Activated gamma-delta T cell treated with anti-CD3 and anti-CD28 coated beads, Interleukin-2, amount 50 U/mL, for 16 hours (primary cell): ENCODE results near the gene DBH.

Source experiments
- DNase-seq: peaks from one replicate; pipeline ENCODE4 v3.0.0-alpha.2; 2020; ENCODE audit warnings: low read depth

Gene DBH

DNA sequence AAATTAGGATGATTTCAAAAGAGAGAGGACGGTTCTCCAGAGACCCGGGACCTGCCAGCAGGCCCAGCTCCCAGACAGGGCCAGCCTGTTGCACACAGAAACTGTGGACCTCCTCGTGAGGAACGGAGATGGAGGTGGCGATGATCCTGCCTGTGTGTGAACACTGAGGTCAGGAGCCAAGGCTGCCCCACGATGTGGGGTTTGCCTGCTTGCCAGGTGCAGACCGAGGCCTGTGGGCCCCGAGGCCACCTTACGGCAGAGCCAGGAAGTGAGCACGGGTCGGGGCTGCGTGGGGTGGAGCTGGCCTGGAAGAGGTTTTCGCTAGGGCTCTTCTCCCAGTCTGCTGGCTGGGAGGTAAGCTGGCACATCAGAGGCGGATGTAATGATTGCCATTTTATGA lies 31.3 kb upstream of the DBH start:
- no peak for DNase-seq

GRCh38 chr9:133605446-133605845 lies 30.7 kb upstream of the DBH start:
- DNase-seq = no peak

- DNase-seq = no peak
Measured at GRCh38 chr9:133605856-133606707, 30.1 kb upstream of the DBH start.

- DNase-seq = no peak
Measured at GRCh38 chr9:133606708-133607025, 29.5 kb upstream of the DBH start.

DNA sequence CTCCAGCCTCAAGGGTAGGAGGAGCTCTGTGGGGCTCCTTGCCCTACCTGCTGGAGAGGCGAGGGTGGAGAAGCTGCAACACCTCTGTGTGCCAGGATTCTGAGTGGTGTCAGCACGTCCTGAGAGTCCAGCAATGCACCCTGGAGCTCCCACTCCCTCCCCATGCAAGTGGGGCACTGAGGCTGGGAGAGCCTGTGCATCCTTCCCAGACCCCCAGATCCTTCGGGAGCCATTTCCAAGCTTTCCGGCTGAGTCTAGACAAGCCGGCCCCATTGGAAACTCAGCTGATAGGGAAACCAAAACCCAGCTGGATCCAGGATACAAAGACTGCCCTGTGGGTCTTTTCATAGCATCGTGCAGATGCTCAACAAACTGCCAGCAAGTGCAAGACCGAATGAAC lies 28.8 kb upstream of the DBH start:
- DNase-seq = no peak

DNA sequence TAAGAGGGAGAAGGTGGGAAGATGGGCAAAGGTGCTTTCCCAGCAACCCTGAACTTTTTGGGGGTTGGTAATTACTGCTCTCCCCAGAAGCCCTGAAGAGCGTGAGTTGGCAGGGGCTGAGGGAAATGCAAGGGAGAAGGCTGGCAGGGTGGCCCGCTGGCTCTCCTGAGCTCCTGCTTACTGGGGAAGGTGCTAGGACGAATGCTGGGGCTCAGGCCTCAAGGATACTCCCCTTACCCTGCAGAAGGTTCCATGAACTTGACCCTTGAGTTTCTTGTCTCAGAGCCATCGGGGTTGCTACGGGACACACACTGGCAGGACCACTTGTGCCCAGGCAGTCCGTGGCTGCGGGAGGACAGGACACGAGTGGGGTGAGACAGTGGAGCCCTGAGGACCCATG lies 28.2 kb upstream of the DBH start:
- DNase-seq = no peak

DNA sequence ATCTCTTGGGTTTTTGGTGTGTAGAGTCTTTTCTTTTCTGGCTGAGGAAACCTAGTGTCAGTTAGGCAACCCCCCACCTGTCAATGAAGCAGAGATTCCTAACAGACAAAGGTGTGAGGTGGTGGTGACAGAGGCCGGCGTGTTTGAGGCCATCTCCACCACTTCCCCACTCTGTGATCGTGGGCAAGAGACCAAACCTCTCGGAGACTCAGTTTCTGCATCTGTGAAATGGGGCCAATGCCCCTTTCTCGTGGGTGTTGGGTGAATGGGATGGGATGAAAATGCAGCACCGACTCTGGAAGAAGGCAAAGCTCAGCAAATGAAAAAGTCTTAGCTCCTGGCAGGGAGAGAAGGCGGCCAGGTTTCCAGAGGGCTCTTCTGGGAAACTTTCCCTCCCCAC lies 27.8 kb upstream of the DBH start:
- DNase-seq = no peak

GRCh38 chr9:133608889-133609288 lies 27.3 kb upstream of the DBH start:
- DNase-seq = no peak

DNA sequence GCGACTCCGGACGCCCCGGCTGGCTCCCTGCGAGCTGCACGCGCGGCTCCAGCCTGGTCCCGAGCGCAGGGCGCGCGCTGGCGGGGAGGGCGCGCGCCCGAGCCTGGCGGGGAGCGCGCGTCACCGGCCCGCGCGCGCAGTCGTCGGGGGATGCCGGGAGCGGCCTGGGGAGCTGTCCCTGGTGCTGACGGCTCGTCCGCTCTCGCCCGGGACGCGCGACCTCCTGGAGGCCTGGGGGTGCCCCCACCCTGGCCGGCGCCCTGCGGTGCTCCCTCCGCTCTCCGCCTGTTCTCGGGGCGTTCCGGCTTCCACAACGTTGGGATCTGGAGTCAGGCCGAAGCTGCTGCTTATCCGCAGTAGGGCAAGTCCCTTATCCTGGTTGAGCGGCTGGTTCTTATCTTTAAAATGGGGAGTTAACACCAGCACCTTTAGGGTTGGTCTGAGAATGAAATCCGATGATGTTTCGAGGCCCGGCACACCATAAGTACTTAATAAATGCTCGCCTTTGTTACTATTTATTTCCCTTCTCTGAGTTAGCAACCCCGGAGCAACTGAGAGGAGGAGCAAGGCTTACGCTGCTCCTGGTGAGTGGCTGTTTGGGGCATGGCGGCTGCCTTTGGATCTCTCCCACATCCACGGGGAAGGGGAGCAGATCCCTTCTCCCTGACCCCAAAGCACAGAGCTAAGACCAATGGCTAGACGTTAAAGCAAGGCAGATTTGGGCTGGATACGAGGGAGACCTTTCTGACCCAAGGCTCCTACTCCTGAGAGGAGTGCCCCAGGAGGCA lies 26.7 kb upstream of the DBH start, which contains the start of gene FAM163B:
TSS of gene FAM163B (minus strand) at position 79 of the 788 bp plus-strand sequence. CDS start 29,166 bp downstream, outside the sequence.
- no peak for DNase-seq

- no peak for DNase-seq
Measured at GRCh38 chr9:133610845-133611244, 25.3 kb upstream of the DBH start.

GRCh38 chr9:133612051-133612450 lies 24.1 kb upstream of the DBH start:
- no peak for DNase-seq

DNA sequence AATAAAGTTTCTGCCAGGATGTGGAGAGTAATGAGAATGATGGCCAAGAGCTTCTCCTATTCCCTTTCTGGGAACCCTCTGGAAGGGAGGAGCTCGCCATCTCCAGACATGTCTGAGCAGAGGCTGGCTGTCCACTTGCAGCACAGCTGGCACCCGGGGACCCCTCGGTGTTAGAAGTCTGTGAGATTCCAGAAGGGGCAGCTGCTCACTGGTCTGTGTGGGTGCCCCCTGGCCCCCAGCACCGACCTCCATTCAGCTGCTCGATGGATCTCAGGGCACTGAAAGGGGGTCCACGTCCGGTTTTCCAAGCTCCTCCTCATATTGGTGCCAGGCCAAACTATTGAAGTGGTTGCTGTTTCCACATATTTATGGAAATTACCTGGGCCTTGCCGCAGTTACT lies 23.3 kb upstream of the DBH start:
- DNase-seq = no peak

DNA sequence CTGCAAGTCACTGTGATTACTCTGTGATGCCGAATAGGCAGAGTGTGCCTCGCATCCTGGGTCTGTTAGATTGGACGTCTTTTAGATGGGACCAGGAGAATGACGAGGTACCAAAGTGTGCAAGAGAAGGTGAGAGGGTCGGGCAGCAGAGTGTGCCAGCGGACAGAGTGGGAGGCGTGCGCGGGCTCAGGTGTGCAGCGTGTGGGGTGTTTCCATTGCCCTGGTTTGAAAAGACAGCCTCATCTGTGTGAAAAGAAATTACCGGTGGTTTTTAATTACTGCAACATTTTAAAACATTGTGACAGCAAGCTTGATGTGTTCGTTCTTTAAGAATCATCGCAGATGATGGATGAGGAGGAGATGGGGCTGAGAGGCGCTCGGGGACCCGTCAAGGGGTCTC lies 22.7 kb upstream of the DBH start:
- DNase-seq = no peak

GRCh38 chr9:133614056-133614455 lies 22.1 kb upstream of the DBH start:
- no peak for DNase-seq

GRCh38 chr9:133614678-133615077 lies 21.5 kb upstream of the DBH start:
- no peak for DNase-seq

GRCh38 chr9:133615186-133615585 lies 21.0 kb upstream of the DBH start:
- DNase-seq = no peak

DNA sequence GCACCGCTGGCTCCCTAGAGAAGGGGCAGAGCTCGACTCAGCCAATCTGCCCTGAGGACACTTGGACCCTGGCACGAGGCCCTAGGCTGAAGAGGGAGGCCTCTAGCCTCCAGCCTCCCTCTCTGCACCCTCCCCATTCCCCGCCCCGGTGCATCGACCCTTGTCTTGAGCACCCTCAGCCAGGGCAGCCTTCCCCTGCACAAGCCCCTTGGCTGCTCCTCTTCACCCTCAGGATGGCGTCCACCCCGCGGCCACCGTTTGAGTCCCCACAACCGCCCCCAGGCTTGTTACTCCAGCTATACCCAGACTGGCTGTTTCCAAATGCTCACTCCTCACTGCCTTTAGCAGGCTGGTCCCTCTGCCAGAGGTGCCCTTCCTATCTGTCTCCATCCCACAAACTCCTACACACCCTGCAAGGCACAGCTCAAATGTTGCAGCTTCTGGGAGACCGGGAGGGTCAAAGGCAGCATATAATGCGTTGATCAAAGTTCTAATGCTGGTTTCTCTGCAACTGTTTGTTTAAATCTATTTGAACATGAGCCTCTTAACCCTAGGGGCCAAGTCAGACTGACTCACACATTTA lies 20.5 kb upstream of the DBH start:
- no peak for DNase-seq

- no peak for DNase-seq
Measured at GRCh38 chr9:133616643-133617405, 19.3 kb upstream of the DBH start.

- DNase-seq = no peak
Measured at GRCh38 chr9:133618726-133619125, 17.4 kb upstream of the DBH start.

DNA sequence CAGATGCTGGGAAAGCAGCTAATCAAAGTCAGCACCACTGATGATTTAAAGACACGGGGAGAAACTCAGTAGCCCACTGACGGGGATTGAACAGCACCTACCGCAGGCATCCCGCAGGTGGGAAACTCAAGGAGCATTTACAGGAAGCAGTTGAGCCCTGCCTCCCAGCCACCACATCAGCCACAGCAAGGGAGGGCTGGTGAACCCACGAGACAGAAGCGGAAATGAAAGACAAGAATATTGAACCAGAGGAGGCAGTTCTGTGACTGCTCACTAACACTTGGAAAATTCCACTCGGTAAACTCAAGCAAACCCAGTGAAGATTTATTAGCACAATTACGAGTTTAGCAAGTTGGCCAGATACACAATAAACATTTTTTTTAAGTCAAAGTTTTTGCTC lies 16.4 kb upstream of the DBH start:
- no peak for DNase-seq

DNA sequence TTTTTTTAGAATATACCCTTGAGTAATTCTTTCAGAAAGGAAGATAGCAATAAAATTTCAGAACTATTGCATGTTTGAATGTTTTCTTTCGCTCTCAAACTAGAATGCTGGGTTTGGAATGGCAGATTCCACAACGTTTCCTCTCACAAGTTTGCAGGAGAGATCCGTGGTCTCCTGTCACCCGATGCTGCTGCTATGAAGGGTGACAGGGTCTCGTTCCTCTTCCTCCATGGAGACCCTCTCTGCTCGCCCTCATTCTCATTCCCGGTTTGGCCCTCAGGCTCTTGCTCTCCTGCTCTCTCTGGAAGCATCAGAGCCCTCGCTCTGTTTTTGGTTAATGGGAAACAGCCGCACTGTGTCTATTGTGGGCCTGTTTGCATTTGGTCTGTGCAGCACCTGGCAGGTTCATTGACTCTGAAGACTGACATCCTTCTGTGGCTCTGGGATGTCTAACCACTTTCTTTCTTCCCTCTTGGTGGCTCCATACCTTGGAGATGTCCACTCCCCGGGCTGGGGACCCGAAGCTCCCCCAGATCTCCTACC lies 14.4 kb upstream of the DBH start:
- DNase-seq = no peak

- DNase-seq = no peak
Measured at GRCh38 chr9:133622555-133622954, 13.6 kb upstream of the DBH start.
